OCI-LY1 (cell line): ENCODE measurements around the gene PCDHGB2.
"Not testable (repeated sequence)": the region's sequence is repeated elsewhere in the genome, so short reads cannot be mapped to it uniquely, and the experiment has no call there.

ENCODE experiments used
- H2AFZ ChIP-seq: fragments of 200-600 bp; sonication (generic), shearing (Covaris generic); 2 replicates; pipeline ENCODE4 v1.6.0; 2014; ENCODE audit warnings: antibody characterized with exemption, mild to moderate bottlenecking, low read length
- H3F3A ChIP-seq: fragments of 200-600 bp; sonication (generic), shearing (Covaris generic); 2 replicates; pipeline ENCODE4 v1.6.0; 2014; ENCODE audit warnings: mild to moderate bottlenecking, antibody characterized with exemption, low read length, moderate library complexity; ENCODE audit not compliant: insufficient read depth
- H3K27ac ChIP-seq: fragments of 200-600 bp; sonication (generic); 2 replicates; pipeline ENCODE4 v1.5.1; 2014; ENCODE audit warnings: low read length, mixed run types, mild to moderate bottlenecking, low read depth; ENCODE audit not compliant: poor library complexity, severe bottlenecking
- H3K27me3 ChIP-seq: fragments of 200-600 bp; sonication (generic); 2 replicates; pipeline ENCODE4 v1.6.0; 2014; ENCODE audit warnings: antibody characterized with exemption, mild to moderate bottlenecking, low read length, moderate library complexity; ENCODE audit not compliant: insufficient read depth
- H3K36me3 ChIP-seq: fragments of 200-600 bp; sonication (generic); 2 replicates; pipeline ENCODE4 v1.6.1; 2014; ENCODE audit warnings: mild to moderate bottlenecking, antibody characterized with exemption, low read length, moderate library complexity, mixed read lengths; ENCODE audit not compliant: insufficient read depth
- H3K4me1 ChIP-seq: fragments of 200-600 bp; sonication (generic); 2 replicates; pipeline ENCODE4 v1.5.1; 2014; ENCODE audit warnings: mild to moderate bottlenecking, low read length, moderate library complexity; ENCODE audit not compliant: insufficient read depth, severe bottlenecking
- H3K4me2 ChIP-seq: fragments of 200-600 bp; sonication (generic), shearing (Covaris generic); 2 replicates; pipeline ENCODE4 v1.6.1; 2014; ENCODE audit warnings: low read length
- H3K4me3 ChIP-seq: fragments of 200-600 bp; sonication (generic); 2 replicates; pipeline ENCODE4 v1.5.1; 2014; ENCODE audit warnings: low read length, low read depth, mild to moderate bottlenecking, mixed read lengths; ENCODE audit not compliant: poor library complexity, severe bottlenecking
- H3K79me2 ChIP-seq: fragments of 200-600 bp; shearing (Covaris generic); 2 replicates; pipeline ENCODE4 v1.6.1; 2016; ENCODE audit warnings: mixed run types, low read length, mixed read lengths; ENCODE audit not compliant: insufficient read depth
- H3K9ac ChIP-seq: fragments of 200-600 bp; sonication (generic), shearing (Covaris generic); 2 replicates; pipeline ENCODE4 v1.6.1; 2014; ENCODE audit warnings: mild to moderate bottlenecking, low read length, mixed read lengths
- H3K9me2 ChIP-seq: fragments of 200-600 bp; sonication (generic), shearing (Covaris generic); 2 replicates; pipeline ENCODE4 v1.6.1; 2014; ENCODE audit warnings: low read depth, mild to moderate bottlenecking, low read length, mixed read lengths
- H3K9me3 ChIP-seq: fragments of 200-600 bp; shearing (Covaris generic); 2 replicates; pipeline ENCODE4 v1.6.1; 2014; ENCODE audit warnings: low read length, mixed read lengths
- H4K20me1 ChIP-seq: fragments of 200-600 bp; sonication (generic), shearing (Covaris generic); 2 replicates; pipeline ENCODE4 v1.6.0; 2016; ENCODE audit warnings: mild to moderate bottlenecking, low read length; ENCODE audit not compliant: insufficient read depth
- EZH2 ChIP-seq: fragments of 200-600 bp; sonication (generic), shearing (Covaris generic); IDR thresholded peaks from 2 replicates; pipeline ENCODE4 v1.8.0; 2017; ENCODE audit warnings: borderline replicate concordance, mixed run types, mild to moderate bottlenecking, antibody characterized with exemption, low read length, moderate library complexity, mixed read lengths
- TF ChIP-seq, protein P1 (sequence below): fragments of 200-600 bp; sonication (generic), shearing (Covaris generic); IDR thresholded peaks from 2 replicates; pipeline ENCODE4 v1.5.1; 2017; ENCODE audit warnings: mild to moderate bottlenecking, antibody characterized with exemption, low read length, moderate library complexity, mixed read lengths

Gene PCDHGB2

DNA sequence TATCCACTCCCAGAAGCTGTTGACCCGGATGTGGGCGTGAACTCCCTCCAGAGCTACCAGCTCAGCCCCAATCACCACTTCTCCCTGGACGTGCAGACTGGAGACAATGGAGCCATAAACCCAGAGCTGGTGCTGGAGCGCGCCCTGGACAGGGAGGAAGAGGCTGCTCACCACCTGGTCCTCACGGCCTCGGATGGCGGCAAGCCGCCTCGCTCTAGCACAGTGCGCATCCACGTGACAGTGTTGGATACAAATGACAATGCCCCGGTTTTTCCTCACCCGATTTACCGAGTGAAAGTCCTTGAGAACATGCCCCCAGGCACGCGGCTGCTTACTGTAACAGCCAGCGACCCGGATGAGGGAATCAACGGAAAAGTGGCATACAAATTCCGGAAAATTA is 33.5 kb downstream of the PCDHGB2 start:
- Histone ChIP-seq H3K4me2 (no peak overlapping the region), H3K27ac (no peak overlapping the region), H3F3A (no peaks in the 10 kb centered on the region), H3K9me2 (no peaks in the 10 kb centered on the region), H4K20me1 (no peaks in the 10 kb centered on the region), H3K9ac (no peak overlapping the region), H2AFZ (no peak overlapping the region), H3K9me3 (peaks cover 6% of the 10 kb centered on the region; the same call in 1 of the 2 replicates), H3K4me1 (no peaks in the 10 kb centered on the region), H3K4me3 (no peak overlapping the region), H3K79me2 (no peaks in the 10 kb centered on the region), H3K27me3 (no peaks in the 10 kb centered on the region), H3K36me3 (no peaks in the 10 kb centered on the region)
- TF ChIP-seq, protein P1, sequence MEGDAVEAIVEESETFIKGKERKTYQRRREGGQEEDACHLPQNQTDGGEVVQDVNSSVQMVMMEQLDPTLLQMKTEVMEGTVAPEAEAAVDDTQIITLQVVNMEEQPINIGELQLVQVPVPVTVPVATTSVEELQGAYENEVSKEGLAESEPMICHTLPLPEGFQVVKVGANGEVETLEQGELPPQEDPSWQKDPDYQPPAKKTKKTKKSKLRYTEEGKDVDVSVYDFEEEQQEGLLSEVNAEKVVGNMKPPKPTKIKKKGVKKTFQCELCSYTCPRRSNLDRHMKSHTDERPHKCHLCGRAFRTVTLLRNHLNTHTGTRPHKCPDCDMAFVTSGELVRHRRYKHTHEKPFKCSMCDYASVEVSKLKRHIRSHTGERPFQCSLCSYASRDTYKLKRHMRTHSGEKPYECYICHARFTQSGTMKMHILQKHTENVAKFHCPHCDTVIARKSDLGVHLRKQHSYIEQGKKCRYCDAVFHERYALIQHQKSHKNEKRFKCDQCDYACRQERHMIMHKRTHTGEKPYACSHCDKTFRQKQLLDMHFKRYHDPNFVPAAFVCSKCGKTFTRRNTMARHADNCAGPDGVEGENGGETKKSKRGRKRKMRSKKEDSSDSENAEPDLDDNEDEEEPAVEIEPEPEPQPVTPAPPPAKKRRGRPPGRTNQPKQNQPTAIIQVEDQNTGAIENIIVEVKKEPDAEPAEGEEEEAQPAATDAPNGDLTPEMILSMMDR, result no peak
- TF ChIP-seq EZH2, result no peak

DNA sequence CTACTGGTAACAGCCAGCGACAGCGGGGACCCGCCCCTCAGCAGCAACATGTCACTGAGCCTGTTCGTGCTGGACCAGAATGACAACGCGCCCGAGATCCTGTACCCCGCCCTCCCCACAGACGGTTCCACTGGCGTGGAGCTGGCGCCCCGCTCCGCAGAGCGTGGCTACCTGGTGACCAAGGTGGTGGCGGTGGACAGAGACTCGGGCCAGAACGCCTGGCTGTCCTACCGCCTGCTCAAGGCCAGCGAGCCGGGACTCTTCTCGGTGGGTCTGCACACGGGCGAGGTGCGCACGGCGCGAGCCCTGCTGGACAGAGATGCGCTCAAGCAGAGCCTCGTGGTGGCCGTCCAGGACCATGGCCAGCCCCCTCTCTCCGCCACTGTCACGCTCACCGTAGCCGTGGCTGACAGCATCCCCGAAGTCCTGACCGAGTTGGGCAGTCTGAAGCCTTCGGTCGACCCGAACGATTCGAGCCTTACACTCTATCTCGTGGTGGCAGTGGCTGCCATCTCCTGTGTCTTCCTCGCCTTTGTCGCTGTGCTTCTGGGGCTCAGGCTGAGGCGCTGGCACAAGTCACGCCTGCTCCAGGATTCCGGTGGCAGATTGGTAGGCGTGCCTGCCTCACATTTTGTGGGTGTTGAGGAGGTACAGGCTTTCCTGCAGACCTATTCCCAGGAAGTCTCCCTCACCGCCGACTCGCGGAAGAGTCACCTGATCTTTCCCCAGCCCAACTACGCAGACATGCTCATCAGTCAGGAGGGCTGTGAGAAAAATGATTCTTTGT is 34.8 kb downstream of the PCDHGB2 start:
- not testable (repeated sequence) for H3K4me1 ChIP-seq, H3K27ac ChIP-seq, H3K9ac ChIP-seq, H3K9me3 ChIP-seq, H3F3A ChIP-seq, H3K79me2 ChIP-seq, H3K4me3 ChIP-seq, H3K36me3 ChIP-seq, H4K20me1 ChIP-seq, H2AFZ ChIP-seq, H3K4me2 ChIP-seq, H3K27me3 ChIP-seq, H3K9me2 ChIP-seq

DNA sequence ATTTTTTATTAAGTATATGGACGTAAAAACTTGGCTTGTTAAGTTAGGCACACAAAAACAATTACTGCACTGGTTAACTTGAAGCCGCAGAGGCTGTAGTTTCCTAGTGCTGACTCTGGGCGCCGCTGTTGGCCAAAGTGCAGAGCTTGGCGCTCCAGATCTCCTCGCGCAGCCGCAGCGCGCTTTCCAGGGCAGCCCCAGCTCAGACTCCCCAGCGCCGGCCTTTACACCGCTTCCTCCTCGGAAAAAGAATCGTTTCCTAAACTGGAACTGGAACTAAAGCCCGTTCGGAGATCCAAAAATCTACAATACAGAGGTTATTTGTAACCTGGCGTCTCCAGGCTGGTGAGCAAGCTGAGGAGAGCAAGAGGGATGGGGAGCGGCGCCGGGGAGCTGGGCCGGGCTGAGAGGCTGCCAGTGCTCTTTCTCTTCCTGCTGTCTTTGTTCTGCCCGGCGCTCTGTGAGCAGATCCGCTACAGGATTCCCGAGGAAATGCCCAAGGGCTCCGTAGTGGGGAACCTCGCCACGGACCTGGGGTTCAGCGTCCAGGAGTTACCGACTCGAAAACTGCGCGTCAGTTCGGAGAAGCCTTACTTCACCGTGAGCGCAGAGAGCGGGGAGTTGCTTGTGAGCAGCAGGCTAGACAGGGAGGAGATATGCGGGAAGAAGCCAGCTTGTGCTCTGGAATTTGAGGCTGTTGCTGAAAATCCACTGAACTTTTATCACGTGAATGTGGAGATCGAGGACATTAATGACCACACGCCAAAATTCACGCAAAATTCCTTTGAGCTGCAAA is 38.2 kb downstream of the PCDHGB2 start, which contains the start of gene PCDHGB5:
PCDHGB5 (plus strand) TSS at position 192 of the 796 bp plus-strand sequence; CDS start at position 373, 181 bp downstream.
- not testable (repeated sequence) for H3K27ac ChIP-seq, H3K9ac ChIP-seq, H3F3A ChIP-seq, H3K36me3 ChIP-seq, H3K79me2 ChIP-seq, H4K20me1 ChIP-seq, H3K9me2 ChIP-seq, H3K9me3 ChIP-seq, H3K4me1 ChIP-seq, H3K4me2 ChIP-seq, H3K4me3 ChIP-seq, H3K27me3 ChIP-seq, H2AFZ ChIP-seq

DNA sequence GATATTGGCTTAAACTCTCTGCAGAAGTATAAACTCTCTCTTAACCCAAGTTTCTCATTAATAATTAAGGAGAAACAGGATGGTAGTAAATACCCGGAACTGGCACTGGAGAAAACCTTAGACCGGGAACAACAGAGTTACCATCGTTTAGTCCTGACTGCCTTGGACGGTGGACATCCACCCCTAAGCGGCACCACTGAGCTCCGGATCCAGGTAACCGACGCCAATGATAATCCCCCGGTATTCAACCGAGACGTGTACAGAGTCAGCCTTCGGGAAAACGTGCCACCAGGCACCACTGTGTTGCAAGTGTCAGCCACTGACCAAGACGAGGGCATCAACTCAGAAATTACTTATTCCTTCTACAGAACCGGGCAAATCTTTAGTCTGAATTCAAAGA is 38.8 kb downstream of the PCDHGB2 start:
- H3K9ac ChIP-seq, result no peak overlapping the region
- H3K27ac ChIP-seq, result no peak overlapping the region
- H4K20me1 ChIP-seq, result no peaks in the 10 kb centered on the region
- peaks cover 5% of the 10 kb centered on the region; the same call in 1 of the 2 replicates for H3K9me3 ChIP-seq
- H3K4me3 ChIP-seq, result no peak overlapping the region
- H3K9me2 ChIP-seq, result no peaks in the 10 kb centered on the region
- no peaks in the 10 kb centered on the region for H3F3A ChIP-seq
- H2AFZ ChIP-seq, result no peak overlapping the region
- no peak overlapping the region for H3K4me2 ChIP-seq
- no peaks in the 10 kb centered on the region for H3K27me3 ChIP-seq
- H3K79me2 ChIP-seq, result no peaks in the 10 kb centered on the region
- no peak for TF ChIP-seq EZH2
- TF ChIP-seq, protein P1, result no peak
- no peaks in the 10 kb centered on the region for H3K36me3 ChIP-seq
- H3K4me1 ChIP-seq, result no peaks in the 10 kb centered on the region
